Retinal pigment epithelial cell (primary cell): ENCODE data around the gene YY1.

ENCODE experiments used
- DNase-seq: peaks from one replicate; pipeline ENCODE4 v3.0.0-alpha.2; 2010; ENCODE audit warnings: low read depth
- H3K4me3 ChIP-seq: 2 replicates; pipeline ENCODE4 v1.5.1; 2011; ENCODE audit warnings: mild to moderate bottlenecking, low read length, control low read depth, moderate library complexity
- CTCF ChIP-seq: conservative IDR thresholded peaks from 2 replicates; pipeline ENCODE4 v1.5.1; 2011; ENCODE audit warnings: low read depth, low read length, control low read depth, inconsistent platforms

The YY1 gene

GRCh38 chr14:100239840-100240667 is 1.1 kb downstream of the YY1 start:
- peak overlapping the region; percentile 79 for H3K4me3 ChIP-seq
- DNase-seq, result peak; percentile 94

GRCh38 chr14:100240668-100241032 is 1.7 kb downstream of the YY1 start:
- no peak for TF ChIP-seq CTCF
- DNase-seq, result no peak
- peak overlapping the region; percentile 71 for H3K4me3 ChIP-seq

More at GRCh38 chr14:100239840-100240667, 1.1 kb downstream of the YY1 start:
- TF ChIP-seq CTCF, result peak; percentile 42

GRCh38 chr14:100241279-100241678 is 2.3 kb downstream of the YY1 start:
- TF ChIP-seq CTCF, result no peak
- DNase-seq, result no peak
- peak overlapping the region; percentile 71 for H3K4me3 ChIP-seq

GRCh38 chr14:100243020-100243419 is 4.1 kb downstream of the YY1 start:
- no peak for DNase-seq
- no peak overlapping the region for H3K4me3 ChIP-seq
- TF ChIP-seq CTCF, result no peak

GRCh38 chr14:100246809-100247428 is 8.0 kb downstream of the YY1 start:
- no peak overlapping the region for H3K4me3 ChIP-seq
- no peak for DNase-seq
- TF ChIP-seq CTCF, result peak; percentile 77

- TF ChIP-seq CTCF, result no peak
- H3K4me3 ChIP-seq, result no peak overlapping the region
- DNase-seq, result no peak
Measured at GRCh38 chr14:100250732-100251465, 12.0 kb downstream of the YY1 start.
